ENCODE results near the gene FLT3.
"Not testable (repeated sequence)": the region's sequence is repeated elsewhere in the genome, so short reads cannot be mapped to it uniquely, and the experiment has no call there.

The FLT3 gene

GRCh38 chr13:28097503-28097902, 2.9 kb downstream of the FLT3 start:
- H3K27ac ChIP-seq: no peak overlapping the region
- TF ChIP-seq ZFX (IDR thresholded peaks at IDR 0.05; ENCODE audit: borderline replicate concordance) (no peak), CTCF (IDR thresholded peaks at IDR 0.05) (no peak)

- TF ChIP-seq ZFX (IDR thresholded peaks at IDR 0.05; ENCODE audit: borderline replicate concordance) (no peak), CTCF (IDR thresholded peaks at IDR 0.05) (no peak)
- H3K27ac ChIP-seq: no peak overlapping the region
These were observed 6.1 kb downstream of the FLT3 start for GRCh38 chr13:28094306-28094705.

- H3K27ac ChIP-seq: no peak overlapping the region
- TF ChIP-seq ZFX (IDR thresholded peaks at IDR 0.05; ENCODE audit: borderline replicate concordance) (no peak), CTCF (IDR thresholded peaks at IDR 0.05) (no peak)
These were observed 6.5 kb downstream of the FLT3 start for GRCh38 chr13:28093881-28094280.

GRCh38 chr13:28092431-28092830, 7.9 kb downstream of the FLT3 start:
- no peak for TF ChIP-seq ZFX (IDR thresholded peaks at IDR 0.05; ENCODE audit: borderline replicate concordance)
- TF ChIP-seq CTCF (IDR thresholded peaks at IDR 0.05): no peak
- no peak overlapping the region for H3K27ac ChIP-seq

GRCh38 chr13:28089065-28089464, 11.3 kb downstream of the FLT3 start:
- TF ChIP-seq CTCF (IDR thresholded peaks at IDR 0.05) (no peak), ZFX (IDR thresholded peaks at IDR 0.05; ENCODE audit: borderline replicate concordance) (no peak)
- no peak overlapping the region for H3K27ac ChIP-seq

GRCh38 chr13:28077820-28078219, 22.6 kb downstream of the FLT3 start:
- H3K27ac ChIP-seq: not testable (repeated sequence)

- no peak overlapping the region for H3K27ac ChIP-seq
- TF ChIP-seq ZFX (IDR thresholded peaks at IDR 0.05; ENCODE audit: borderline replicate concordance): no peak
- TF ChIP-seq CTCF (IDR thresholded peaks at IDR 0.05): no peak
These were observed 23.1 kb downstream of the FLT3 start for GRCh38 chr13:28077231-28077630.

- no peak overlapping the region for H3K27ac ChIP-seq
- TF ChIP-seq ZFX (IDR thresholded peaks at IDR 0.05; ENCODE audit: borderline replicate concordance) (no peak), CTCF (IDR thresholded peaks at IDR 0.05) (no peak)
These were observed 29.0 kb downstream of the FLT3 start for GRCh38 chr13:28071424-28071823.
